Neural cell (in vitro differentiated cells): Measurements from ENCODE around the gene PRICKLE2. TPM values are rescaled to one million over a fixed set of nuclear protein-coding genes. Genes with fewer than 3 reads are reported as not detected.

Experiments
- H2AFZ ChIP-seq: fragments of 200-600, 300-800 bp; sonication (generic), shearing (Covaris generic); 2 replicates; pipeline ENCODE4 v1.6.0; 2014; ENCODE audit warnings: low read depth, mild to moderate bottlenecking, antibody characterized with exemption, low read length, moderate library complexity
- H3F3A ChIP-seq: fragments of 200-600 bp; shearing (Covaris generic); 2 replicates; pipeline ENCODE4 v1.6.1; 2016; ENCODE audit warnings: mild to moderate bottlenecking, moderate library complexity, mixed read lengths, antibody characterized with exemption, low read length; ENCODE audit not compliant: insufficient read depth, poor library complexity, severe bottlenecking
- H3K27ac ChIP-seq: fragments of 200-600, 300-800 bp; sonication (generic), shearing (Covaris generic); 2 replicates; pipeline ENCODE4 v1.5.1; 2014; ENCODE audit warnings: mild to moderate bottlenecking, low read length, moderate library complexity
- H3K27me3 ChIP-seq: fragments of 300-800, 200-600 bp; sonication (generic), shearing (Covaris generic); 2 replicates; pipeline ENCODE4 v1.6.0; 2014; ENCODE audit warnings: mild to moderate bottlenecking, low read depth, low read length, moderate library complexity; ENCODE audit not compliant: insufficient read depth
- H3K36me3 ChIP-seq: fragments of 300-800, 200-600 bp; sonication (generic), shearing (Covaris generic); 2 replicates; pipeline ENCODE4 v1.5.1; 2014; ENCODE audit warnings: mild to moderate bottlenecking, antibody characterized with exemption, low read length, moderate library complexity; ENCODE audit not compliant: insufficient read depth
- H3K4me2 ChIP-seq: fragments of 300-800, 200-600 bp; sonication (generic), shearing (Covaris generic); 2 replicates; pipeline ENCODE4 v1.6.0; 2014; ENCODE audit warnings: mild to moderate bottlenecking, low read length
- H3K4me3 ChIP-seq: fragments of 300-800, 200-600 bp; sonication (generic), shearing (Covaris generic); 2 replicates; pipeline ENCODE4 v1.5.1; 2014; ENCODE audit warnings: mild to moderate bottlenecking, low read length, moderate library complexity
- H3K79me2 ChIP-seq: fragments of 200-600 bp; shearing (Covaris generic); replicated peaks from 2 replicates; pipeline ENCODE4 v1.6.0; 2014; ENCODE audit warnings: mild to moderate bottlenecking, low read length, moderate library complexity; ENCODE audit not compliant: insufficient read depth
- H3K9ac ChIP-seq: fragments of 300-800, 200-600 bp; sonication (generic), shearing (Covaris generic); 2 replicates; pipeline ENCODE4 v1.6.1; 2016; ENCODE audit warnings: mild to moderate bottlenecking, low read length, mixed read lengths
- H3K9me2 ChIP-seq: fragments of 200-600 bp; shearing (Covaris generic); 2 replicates; pipeline ENCODE4 v1.6.1; 2016; ENCODE audit warnings: mild to moderate bottlenecking, low read length, mixed read lengths; ENCODE audit not compliant: insufficient read depth
- H3K9me3 ChIP-seq: fragments of 200-600, 300-800 bp; sonication (generic), shearing (Covaris generic); 2 replicates; pipeline ENCODE4 v1.6.1; 2016; ENCODE audit warnings: mild to moderate bottlenecking, mixed run types, low read length, moderate library complexity, mixed read lengths
- H4K20me1 ChIP-seq: fragments of 200-600 bp; shearing (Covaris generic); 2 replicates; pipeline ENCODE4 v1.6.1; 2016; ENCODE audit warnings: mild to moderate bottlenecking, mixed run types; ENCODE audit not compliant: insufficient read depth
- EP300 ChIP-seq: fragments of 450-650 bp; conservative IDR thresholded peaks from 2 replicates; pipeline ENCODE4 v1.6.1; 2014; ENCODE audit warnings: antibody characterized with exemption, mild to moderate bottlenecking, moderate library complexity; ENCODE audit not compliant: poor library complexity, severe bottlenecking
- EZH2 ChIP-seq: fragments of 200-600, 300-800 bp; shearing (Covaris generic), sonication (generic); IDR thresholded peaks from 2 replicates; pipeline ENCODE4 v1.6.1; 2014; ENCODE audit warnings: antibody characterized with exemption, low read length, borderline replicate concordance, mild to moderate bottlenecking; ENCODE audit not compliant: insufficient read depth, poor library complexity, severe bottlenecking
- MXI1 ChIP-seq: fragments of 450-650 bp; conservative IDR thresholded peaks from 2 replicates; pipeline ENCODE4 v1.6.1; 2014; ENCODE audit warnings: antibody characterized with exemption, mild to moderate bottlenecking; ENCODE audit not compliant: poor library complexity, severe bottlenecking
- POLR2AphosphoS5 ChIP-seq: IDR thresholded peaks from 2 replicates; pipeline ENCODE4 v1.6.1; 2012
- RAD21 ChIP-seq: fragments of 450-650 bp; conservative IDR thresholded peaks from 2 replicates; pipeline ENCODE4 v1.6.1; 2014; ENCODE audit warnings: antibody characterized with exemption, mild to moderate bottlenecking, moderate library complexity
- SMC3 ChIP-seq: fragments of 450-650 bp; conservative IDR thresholded peaks from 2 replicates; pipeline ENCODE4 v1.6.1; 2014; ENCODE audit warnings: antibody characterized with exemption, mild to moderate bottlenecking, moderate library complexity; ENCODE audit not compliant: poor library complexity
- TAF1 ChIP-seq: IDR thresholded peaks from 2 replicates; pipeline ENCODE4 v1.6.1; 2012; ENCODE audit warnings: low read depth
- polyA plus RNA-seq: library from polyadenylated mRNA; depleted of rRNA; stranded (reverse); fragments of >200 nt; gene quantifications from 2 replicates; pipeline ENCODE4 v1.2.3, GENCODE V29; 2014
- TF ChIP-seq, protein P1 (sequence below): IDR thresholded peaks from 2 replicates; pipeline ENCODE4 v1.6.1; 2012; ENCODE audit warnings: borderline replicate concordance
- TF ChIP-seq, protein P2 (sequence below): fragments of 450-650 bp; IDR thresholded peaks from 2 replicates; pipeline ENCODE4 v1.5.1; 2014; ENCODE audit warnings: antibody characterized with exemption, mild to moderate bottlenecking, moderate library complexity; ENCODE audit not compliant: poor library complexity, severe bottlenecking

The PRICKLE2 gene
- polyA plus RNA-seq, 1 donor from 2014 or later: 8.7 TPM

DNA sequence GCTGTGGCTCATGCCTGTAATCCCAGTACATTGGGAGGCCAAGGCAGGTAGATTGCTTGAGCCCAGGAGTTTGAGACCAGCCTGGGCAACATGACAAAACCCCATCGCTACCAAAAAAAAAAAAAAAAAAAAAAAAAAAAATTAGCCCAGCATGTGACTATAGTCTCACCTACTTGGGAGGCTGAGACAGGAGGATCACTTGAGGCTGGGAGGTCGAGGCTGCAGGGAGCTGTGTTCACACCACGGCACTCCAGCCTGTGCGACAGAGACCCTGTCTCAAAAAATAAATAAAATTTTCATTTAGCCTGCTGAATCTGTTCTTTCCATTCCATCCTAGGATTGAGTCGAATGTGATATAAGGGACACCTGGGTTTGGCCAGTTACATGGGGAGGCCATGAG is 14.6 kb upstream of the PRICKLE2 start:
- Histone ChIP-seq H3K4me3 (no peak overlapping the region), H4K20me1 (no peaks in the 10 kb centered on the region), H3K27me3 (no peaks in the 10 kb centered on the region), H3K9me3 (peaks cover 6% of the 10 kb centered on the region), H3K9me2 (no peaks in the 10 kb centered on the region), H3K36me3 (no peaks in the 10 kb centered on the region), H2AFZ (no peak overlapping the region), H3K9ac (no peak overlapping the region), H3K79me2 (no peaks in the 10 kb centered on the region), H3K27ac (no peak overlapping the region), H3K4me2 (no peak overlapping the region), H3F3A (no peaks in the 10 kb centered on the region)
- TF ChIP-seq SMC3 (no peak), EZH2 (no peak), TAF1 (no peak), MXI1 (no peak), POLR2AphosphoS5 (no peak), EP300 (no peak), RAD21 (no peak)
- TF ChIP-seq, protein P1, sequence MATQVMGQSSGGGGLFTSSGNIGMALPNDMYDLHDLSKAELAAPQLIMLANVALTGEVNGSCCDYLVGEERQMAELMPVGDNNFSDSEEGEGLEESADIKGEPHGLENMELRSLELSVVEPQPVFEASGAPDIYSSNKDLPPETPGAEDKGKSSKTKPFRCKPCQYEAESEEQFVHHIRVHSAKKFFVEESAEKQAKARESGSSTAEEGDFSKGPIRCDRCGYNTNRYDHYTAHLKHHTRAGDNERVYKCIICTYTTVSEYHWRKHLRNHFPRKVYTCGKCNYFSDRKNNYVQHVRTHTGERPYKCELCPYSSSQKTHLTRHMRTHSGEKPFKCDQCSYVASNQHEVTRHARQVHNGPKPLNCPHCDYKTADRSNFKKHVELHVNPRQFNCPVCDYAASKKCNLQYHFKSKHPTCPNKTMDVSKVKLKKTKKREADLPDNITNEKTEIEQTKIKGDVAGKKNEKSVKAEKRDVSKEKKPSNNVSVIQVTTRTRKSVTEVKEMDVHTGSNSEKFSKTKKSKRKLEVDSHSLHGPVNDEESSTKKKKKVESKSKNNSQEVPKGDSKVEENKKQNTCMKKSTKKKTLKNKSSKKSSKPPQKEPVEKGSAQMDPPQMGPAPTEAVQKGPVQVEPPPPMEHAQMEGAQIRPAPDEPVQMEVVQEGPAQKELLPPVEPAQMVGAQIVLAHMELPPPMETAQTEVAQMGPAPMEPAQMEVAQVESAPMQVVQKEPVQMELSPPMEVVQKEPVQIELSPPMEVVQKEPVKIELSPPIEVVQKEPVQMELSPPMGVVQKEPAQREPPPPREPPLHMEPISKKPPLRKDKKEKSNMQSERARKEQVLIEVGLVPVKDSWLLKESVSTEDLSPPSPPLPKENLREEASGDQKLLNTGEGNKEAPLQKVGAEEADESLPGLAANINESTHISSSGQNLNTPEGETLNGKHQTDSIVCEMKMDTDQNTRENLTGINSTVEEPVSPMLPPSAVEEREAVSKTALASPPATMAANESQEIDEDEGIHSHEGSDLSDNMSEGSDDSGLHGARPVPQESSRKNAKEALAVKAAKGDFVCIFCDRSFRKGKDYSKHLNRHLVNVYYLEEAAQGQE: no peak
- TF ChIP-seq, protein P2, sequence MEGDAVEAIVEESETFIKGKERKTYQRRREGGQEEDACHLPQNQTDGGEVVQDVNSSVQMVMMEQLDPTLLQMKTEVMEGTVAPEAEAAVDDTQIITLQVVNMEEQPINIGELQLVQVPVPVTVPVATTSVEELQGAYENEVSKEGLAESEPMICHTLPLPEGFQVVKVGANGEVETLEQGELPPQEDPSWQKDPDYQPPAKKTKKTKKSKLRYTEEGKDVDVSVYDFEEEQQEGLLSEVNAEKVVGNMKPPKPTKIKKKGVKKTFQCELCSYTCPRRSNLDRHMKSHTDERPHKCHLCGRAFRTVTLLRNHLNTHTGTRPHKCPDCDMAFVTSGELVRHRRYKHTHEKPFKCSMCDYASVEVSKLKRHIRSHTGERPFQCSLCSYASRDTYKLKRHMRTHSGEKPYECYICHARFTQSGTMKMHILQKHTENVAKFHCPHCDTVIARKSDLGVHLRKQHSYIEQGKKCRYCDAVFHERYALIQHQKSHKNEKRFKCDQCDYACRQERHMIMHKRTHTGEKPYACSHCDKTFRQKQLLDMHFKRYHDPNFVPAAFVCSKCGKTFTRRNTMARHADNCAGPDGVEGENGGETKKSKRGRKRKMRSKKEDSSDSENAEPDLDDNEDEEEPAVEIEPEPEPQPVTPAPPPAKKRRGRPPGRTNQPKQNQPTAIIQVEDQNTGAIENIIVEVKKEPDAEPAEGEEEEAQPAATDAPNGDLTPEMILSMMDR: no peak

DNA sequence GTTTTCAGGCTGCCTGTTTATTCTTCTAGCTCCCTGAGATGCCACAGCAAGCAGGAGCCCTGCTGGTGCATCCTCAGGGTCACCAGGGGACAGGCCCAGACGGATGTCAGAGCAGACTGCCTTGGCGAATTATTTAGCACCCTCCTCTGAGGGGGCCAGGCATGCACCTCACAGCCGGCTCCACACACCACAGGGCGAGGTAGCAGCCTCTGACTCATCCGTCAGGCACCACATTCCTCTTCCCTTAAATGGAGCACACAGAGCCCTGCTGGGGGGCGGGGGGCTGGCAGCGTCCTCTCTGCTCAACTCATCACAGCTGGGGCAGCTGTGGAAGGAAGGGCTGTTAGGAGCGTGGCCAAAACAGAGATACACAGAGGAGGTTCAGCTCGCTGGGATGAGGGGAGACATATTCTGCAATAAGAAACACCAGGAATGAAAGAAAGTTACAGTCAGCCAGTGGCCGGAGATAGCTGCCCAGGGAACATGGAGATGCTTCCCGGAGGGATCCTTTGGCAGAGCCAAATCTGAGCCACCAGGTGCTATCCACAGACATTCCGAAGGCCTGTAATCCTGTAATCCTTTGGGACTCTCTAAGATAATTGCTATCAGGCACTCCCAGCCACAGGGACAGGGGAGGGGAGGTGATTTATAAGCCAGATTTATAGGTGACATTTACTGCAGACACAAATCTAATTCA is 13.9 kb upstream of the PRICKLE2 start:
- Histone ChIP-seq H3F3A (no peaks in the 10 kb centered on the region), H2AFZ (no peak overlapping the region), H3K4me3 (no peak overlapping the region), H3K9me3 (peaks cover 6% of the 10 kb centered on the region), H3K36me3 (no peaks in the 10 kb centered on the region), H4K20me1 (no peaks in the 10 kb centered on the region), H3K9me2 (no peaks in the 10 kb centered on the region), H3K27me3 (no peaks in the 10 kb centered on the region), H3K4me2 (no peak overlapping the region), H3K9ac (no peak overlapping the region), H3K27ac (no peak overlapping the region), H3K79me2 (no peaks in the 10 kb centered on the region)
- no peak for TF ChIP-seq EZH2
- no peak for TF ChIP-seq TAF1
- TF ChIP-seq, protein P1: no peak
- TF ChIP-seq POLR2AphosphoS5: no peak
- no peak for TF ChIP-seq SMC3
- TF ChIP-seq RAD21: no peak
- no peak for TF ChIP-seq EP300
- TF ChIP-seq MXI1: no peak
- TF ChIP-seq, protein P2: no peak
